Endothelial cell of umbilical vein (primary cell): ENCODE measurements around the gene DIP2B.

Experiments
- EZH2 ChIP-seq: IDR thresholded peaks from 2 replicates; pipeline ENCODE4 v1.6.1; 2012; ENCODE audit warnings: borderline replicate concordance, low read depth, mild to moderate bottlenecking, moderate library complexity, low read length, inconsistent platforms; ENCODE audit not compliant: severe bottlenecking
- FOS ChIP-seq: IDR thresholded peaks from 2 replicates; pipeline ENCODE4 v1.6.1; 2011; ENCODE audit warnings: mild to moderate bottlenecking, low read length, moderate library complexity, borderline replicate concordance; ENCODE audit not compliant: insufficient read depth
- GATA2 ChIP-seq: IDR thresholded peaks from 2 replicates; pipeline ENCODE4 v1.7.0; 2011; ENCODE audit warnings: low read depth, mild to moderate bottlenecking, moderate library complexity, mixed read lengths, low read length; ENCODE audit not compliant: insufficient read length, insufficient read depth
- JUN ChIP-seq: IDR thresholded peaks from 2 replicates; pipeline ENCODE4 v1.6.1; 2011; ENCODE audit warnings: borderline replicate concordance, low read depth; ENCODE audit not compliant: insufficient read length, insufficient read depth
- MYC ChIP-seq: IDR thresholded peaks from one replicate; pipeline ENCODE4 v1.6.1; 2011; ENCODE audit warnings: mild to moderate bottlenecking, low read depth, low read length
- POLR2A ChIP-seq: IDR thresholded peaks from 2 replicates; pipeline ENCODE4 v1.6.1; 2012; ENCODE audit warnings: low read depth, mild to moderate bottlenecking, control low read depth, low read length
- POLR2AphosphoS5 ChIP-seq: IDR thresholded peaks from 2 replicates; pipeline ENCODE4 v1.6.1; 2012; ENCODE audit warnings: low read depth, mild to moderate bottlenecking, control low read depth, low read length, moderate library complexity; ENCODE audit not compliant: insufficient read depth
- TF ChIP-seq, protein P1 (sequence below), 2 donors: IDR thresholded peaks; 1 replicate in 1 of 2; 2 replicates in 1 of 2; pipeline ENCODE4 v1.5.1; 2011; ENCODE audit warnings: low read length in 2 of 2, mild to moderate bottlenecking in 2 of 2, moderate library complexity in 2 of 2, control low read depth in 1 of 2, inconsistent platforms in 1 of 2, low read depth in 1 of 2; ENCODE audit not compliant: insufficient read depth in 1 of 2; ENCODE audit errors: extremely low read depth in 1 of 2

DNA sequence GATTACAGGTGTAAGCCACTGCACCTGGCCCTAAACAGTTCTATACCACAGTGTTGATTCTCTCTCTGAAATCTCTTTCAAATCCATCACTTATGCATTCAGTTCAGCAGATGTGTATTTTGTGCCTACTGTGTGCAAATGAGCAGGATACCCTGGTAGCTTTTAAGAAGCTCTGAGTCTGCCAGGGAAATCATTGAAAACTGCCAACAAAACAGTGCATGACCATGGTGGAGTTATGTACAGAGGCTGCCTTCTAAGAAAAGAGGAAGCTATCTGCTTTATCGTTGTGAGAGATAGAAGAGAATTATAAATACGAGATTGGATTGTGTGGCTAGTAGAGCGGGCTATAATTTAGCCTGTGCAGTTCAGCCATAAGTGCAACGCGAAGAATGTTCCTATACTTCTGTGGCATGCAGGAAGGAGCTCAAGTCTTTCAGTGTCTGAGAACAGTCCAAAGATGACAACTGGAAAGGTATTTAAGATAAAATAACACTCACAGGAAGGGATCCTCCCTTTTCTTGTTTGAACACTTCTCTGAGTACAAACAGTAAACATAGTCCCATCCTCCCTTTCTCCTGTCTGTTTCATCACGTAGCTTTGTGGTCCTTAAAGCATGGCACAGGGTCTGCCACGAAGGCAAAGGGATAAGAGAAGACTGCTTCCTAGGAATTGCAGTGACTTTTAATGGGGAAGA is 4.3 kb downstream of the DIP2B start:
- TF ChIP-seq, protein P1, sequence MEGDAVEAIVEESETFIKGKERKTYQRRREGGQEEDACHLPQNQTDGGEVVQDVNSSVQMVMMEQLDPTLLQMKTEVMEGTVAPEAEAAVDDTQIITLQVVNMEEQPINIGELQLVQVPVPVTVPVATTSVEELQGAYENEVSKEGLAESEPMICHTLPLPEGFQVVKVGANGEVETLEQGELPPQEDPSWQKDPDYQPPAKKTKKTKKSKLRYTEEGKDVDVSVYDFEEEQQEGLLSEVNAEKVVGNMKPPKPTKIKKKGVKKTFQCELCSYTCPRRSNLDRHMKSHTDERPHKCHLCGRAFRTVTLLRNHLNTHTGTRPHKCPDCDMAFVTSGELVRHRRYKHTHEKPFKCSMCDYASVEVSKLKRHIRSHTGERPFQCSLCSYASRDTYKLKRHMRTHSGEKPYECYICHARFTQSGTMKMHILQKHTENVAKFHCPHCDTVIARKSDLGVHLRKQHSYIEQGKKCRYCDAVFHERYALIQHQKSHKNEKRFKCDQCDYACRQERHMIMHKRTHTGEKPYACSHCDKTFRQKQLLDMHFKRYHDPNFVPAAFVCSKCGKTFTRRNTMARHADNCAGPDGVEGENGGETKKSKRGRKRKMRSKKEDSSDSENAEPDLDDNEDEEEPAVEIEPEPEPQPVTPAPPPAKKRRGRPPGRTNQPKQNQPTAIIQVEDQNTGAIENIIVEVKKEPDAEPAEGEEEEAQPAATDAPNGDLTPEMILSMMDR (IDR thresholded peaks at IDR 0.05; ENCODE audit: extremely low read depth in 1 of 2, insufficient read depth in 1 of 2, low read depth in 1 of 2, low read length in 2 of 2): no peak
- TF ChIP-seq POLR2A (no peak), JUN (no peak), EZH2 (no peak), GATA2 (no peak), POLR2AphosphoS5 (no peak), FOS (no peak), MYC (no peak)
